GM20431 (cell line): Measurements from ENCODE around the gene PYDC2.

ENCODE experiments used
- in situ Hi-C: fragments of 300-500 bp; cut with MseI, MboI; formaldehyde crosslinking; loops from one replicate; pipeline ENCODE4 v1.15.0; 2020; ENCODE audit warnings: low sequenced_read_pairs; ENCODE audit not compliant: unreplicated experiment

Gene PYDC2

GRCh38 chr3:191461113-191461595 is at the start of gene PYDC2:
PYDC2 (plus strand) TSS chr3:191461163; CDS start chr3:191461163, 0 bp downstream.
- in situ Hi-C loops = no loop called here

- in situ Hi-C loops = loop anchor here (10.0 kb wide), 1 partner anchor 1032 kb away; no protein-coding TSS in a partner anchor
Measured at GRCh38 chr3:191412759-191413158, 48.2 kb upstream of the PYDC2 start.

- in situ Hi-C loops = loop anchor here (10.0 kb wide), 1 partner anchor 1031 kb away; no protein-coding TSS in a partner anchor
Measured at GRCh38 chr3:191414286-191414685, 46.7 kb upstream of the PYDC2 start.

- in situ Hi-C loops = loop anchor here (10.0 kb wide), 1 partner anchor 1030 kb away; no protein-coding TSS in a partner anchor
Measured at GRCh38 chr3:191414732-191415131, 46.2 kb upstream of the PYDC2 start.

- in situ Hi-C loops = loop anchor here (10.0 kb wide), 1 partner anchor 1029 kb away; no protein-coding TSS in a partner anchor
Measured at GRCh38 chr3:191415566-191415965, 45.4 kb upstream of the PYDC2 start.

GRCh38 chr3:191417457-191417729 is 43.6 kb upstream of the PYDC2 start:
- in situ Hi-C loops = loop anchor here (10.0 kb wide), 1 partner anchor 1027 kb away; no protein-coding TSS in a partner anchor

- in situ Hi-C loops = no loop called here
Measured at GRCh38 chr3:191420771-191421170, 40.2 kb upstream of the PYDC2 start.

- in situ Hi-C loops = no loop called here
Measured at GRCh38 chr3:191424881-191425280, 36.1 kb upstream of the PYDC2 start.

GRCh38 chr3:191425322-191425734 is 35.6 kb upstream of the PYDC2 start:
- in situ Hi-C loops = no loop called here

GRCh38 chr3:191426311-191426710 is 34.7 kb upstream of the PYDC2 start:
- in situ Hi-C loops = no loop called here

GRCh38 chr3:191428177-191428576 is 32.8 kb upstream of the PYDC2 start:
- in situ Hi-C loops = no loop called here

- in situ Hi-C loops = no loop called here
Measured at GRCh38 chr3:191430103-191430502, 30.9 kb upstream of the PYDC2 start.

GRCh38 chr3:191431160-191431822 is 29.7 kb upstream of the PYDC2 start:
- in situ Hi-C loops = no loop called here

- in situ Hi-C loops = no loop called here
Measured at GRCh38 chr3:191432162-191432561, 28.8 kb upstream of the PYDC2 start.

GRCh38 chr3:191434024-191434423 is 26.9 kb upstream of the PYDC2 start:
- in situ Hi-C loops = no loop called here

GRCh38 chr3:191435981-191436380 is 25.0 kb upstream of the PYDC2 start:
- in situ Hi-C loops = no loop called here

- in situ Hi-C loops = no loop called here
Measured at GRCh38 chr3:191438150-191438814, 22.7 kb upstream of the PYDC2 start.

GRCh38 chr3:191440532-191440931 is 20.4 kb upstream of the PYDC2 start:
- in situ Hi-C loops = no loop called here

GRCh38 chr3:191441687-191442086 is 19.3 kb upstream of the PYDC2 start:
- in situ Hi-C loops = no loop called here

- in situ Hi-C loops = no loop called here
Measured at GRCh38 chr3:191444569-191444968, 16.4 kb upstream of the PYDC2 start.

GRCh38 chr3:191449256-191449655 is 11.7 kb upstream of the PYDC2 start:
- in situ Hi-C loops = no loop called here
